Mesenchymal stem cell (in vitro differentiated cells and primary cell): Measurements from ENCODE around the gene NHSL1.

Experiments used
- DNase-seq: peaks from one replicate; pipeline ENCODE4 v3.0.0-alpha.2; 2013
- H2AFZ ChIP-seq: one replicate; pipeline ENCODE4 v1.6.1; 2013; ENCODE audit warnings: low read depth, mild to moderate bottlenecking, control low read depth, inconsistent platforms, low read length, moderate library complexity
- H2AK5ac ChIP-seq: 2 replicates; pipeline ENCODE4 v1.6.1; 2013; ENCODE audit warnings: low read length, moderate library complexity, mild to moderate bottlenecking, inconsistent platforms; ENCODE audit not compliant: severe bottlenecking
- H2BK120ac ChIP-seq: one replicate; pipeline ENCODE4 v1.6.1; 2013; ENCODE audit warnings: low read depth, mild to moderate bottlenecking, inconsistent platforms, low read length, moderate library complexity
- H2BK12ac ChIP-seq, 2 experiments: one replicate each; pipeline ENCODE4 v1.6.1; 2013; ENCODE audit warnings: inconsistent platforms in 2 of 2, low read length in 2 of 2, mild to moderate bottlenecking in 2 of 2, moderate library complexity in 2 of 2, control low read depth in 1 of 2
- H2BK15ac ChIP-seq: one replicate; pipeline ENCODE4 v1.6.1; 2013; ENCODE audit warnings: mild to moderate bottlenecking, low read depth, inconsistent platforms; ENCODE audit not compliant: poor library complexity, severe bottlenecking
- H2BK5ac ChIP-seq: 2 replicates; pipeline ENCODE4 v1.6.1; 2013; ENCODE audit warnings: low read depth, mild to moderate bottlenecking, low read length, control low read depth, inconsistent platforms; ENCODE audit not compliant: poor library complexity, severe bottlenecking
- H3K14ac ChIP-seq, 2 experiments: one replicate each; pipeline ENCODE4 v1.6.1; 2013; ENCODE audit warnings: inconsistent platforms in 2 of 2, low read length in 2 of 2, control low read depth in 1 of 2, mild to moderate bottlenecking in 1 of 2, moderate library complexity in 1 of 2
- H3K18ac ChIP-seq, 2 experiments: one replicate each; pipeline ENCODE4 v1.6.1; 2013; ENCODE audit warnings: inconsistent platforms in 2 of 2, low read length in 2 of 2, control low read depth in 1 of 2, low read depth in 1 of 2, mild to moderate bottlenecking in 1 of 2
- H3K23ac ChIP-seq, 2 experiments: one replicate each; pipeline ENCODE4 v1.6.1; 2013; ENCODE audit warnings: inconsistent platforms in 2 of 2, low read length in 2 of 2, mild to moderate bottlenecking in 2 of 2, moderate library complexity in 2 of 2, control low read depth in 1 of 2
- H3K27ac ChIP-seq: 2 replicates; pipeline ENCODE4 v1.5.1; 2013; ENCODE audit warnings: mild to moderate bottlenecking, moderate library complexity, low read length, control low read depth, inconsistent platforms; ENCODE audit not compliant: poor library complexity, severe bottlenecking
- H3K27me3 ChIP-seq, 2 experiments: 2 replicates each; pipeline versions ENCODE4 v1.6.1 to v1.7.0; 2013; ENCODE audit warnings: low read length in 2 of 2, mild to moderate bottlenecking in 2 of 2, moderate library complexity in 2 of 2, control low read depth in 1 of 2, inconsistent platforms in 1 of 2; ENCODE audit not compliant: control insufficient read depth in 1 of 2, insufficient read depth in 1 of 2
- H3K36me3 ChIP-seq, 2 experiments: 2 replicates each; pipeline versions ENCODE4 v1.6.1 to v1.7.0; 2013; ENCODE audit warnings: low read length in 2 of 2, control low read depth in 1 of 2, inconsistent platforms in 1 of 2, low read depth in 1 of 2, mild to moderate bottlenecking in 1 of 2; ENCODE audit not compliant: insufficient read depth in 2 of 2, control insufficient read depth in 1 of 2
- H3K4ac ChIP-seq, 2 experiments: one replicate each; pipeline ENCODE4 v1.6.1; 2013; ENCODE audit warnings: inconsistent platforms in 2 of 2, low read length in 2 of 2, mild to moderate bottlenecking in 2 of 2, moderate library complexity in 2 of 2, control low read depth in 1 of 2, low read depth in 1 of 2
- H3K4me1 ChIP-seq: 2 replicates; pipeline ENCODE4 v1.6.1; 2013; ENCODE audit warnings: low read depth, low read length, control low read depth; ENCODE audit not compliant: control insufficient read depth, insufficient read depth
- H3K4me2 ChIP-seq: 2 replicates; pipeline ENCODE4 v1.6.1; 2013; ENCODE audit warnings: low read length, mild to moderate bottlenecking, inconsistent platforms; ENCODE audit not compliant: poor library complexity, severe bottlenecking
- H3K4me3 ChIP-seq, 2 experiments: 2 replicates each; pipeline versions ENCODE4 v1.5.1 to v1.7.0; 2013; ENCODE audit warnings: low read length in 2 of 2, mild to moderate bottlenecking in 2 of 2, control low read depth in 1 of 2, low read depth in 1 of 2; ENCODE audit not compliant: insufficient read depth in 1 of 2
- H3K79me1 ChIP-seq: replicated peaks from 2 replicates; pipeline ENCODE4 v1.6.1; 2013; ENCODE audit warnings: mild to moderate bottlenecking, control low read depth, low read length, inconsistent platforms; ENCODE audit not compliant: poor library complexity, severe bottlenecking
- H3K9ac ChIP-seq: 2 replicates; pipeline ENCODE4 v1.7.0; 2013; ENCODE audit warnings: mild to moderate bottlenecking, low read length, moderate library complexity
- H3K9me3 ChIP-seq: 2 replicates; pipeline ENCODE4 v1.7.0; 2013; ENCODE audit warnings: mild to moderate bottlenecking, low read length; ENCODE audit not compliant: control insufficient read depth
- H4K8ac ChIP-seq: one replicate; pipeline ENCODE4 v1.6.1; 2013; ENCODE audit warnings: inconsistent platforms, mild to moderate bottlenecking, low read length, moderate library complexity
- H4K91ac ChIP-seq: one replicate; pipeline ENCODE4 v1.6.1; 2013; ENCODE audit warnings: mild to moderate bottlenecking, low read length, inconsistent platforms
- WGBS: methylation state at CpG from one replicate; pipeline ENCODE4 v1.1.7; 2013; ENCODE audit warnings: mixed read lengths; 5-methylcytosine and 5-hydroxymethylcytosine counted together

Gene NHSL1

DNA sequence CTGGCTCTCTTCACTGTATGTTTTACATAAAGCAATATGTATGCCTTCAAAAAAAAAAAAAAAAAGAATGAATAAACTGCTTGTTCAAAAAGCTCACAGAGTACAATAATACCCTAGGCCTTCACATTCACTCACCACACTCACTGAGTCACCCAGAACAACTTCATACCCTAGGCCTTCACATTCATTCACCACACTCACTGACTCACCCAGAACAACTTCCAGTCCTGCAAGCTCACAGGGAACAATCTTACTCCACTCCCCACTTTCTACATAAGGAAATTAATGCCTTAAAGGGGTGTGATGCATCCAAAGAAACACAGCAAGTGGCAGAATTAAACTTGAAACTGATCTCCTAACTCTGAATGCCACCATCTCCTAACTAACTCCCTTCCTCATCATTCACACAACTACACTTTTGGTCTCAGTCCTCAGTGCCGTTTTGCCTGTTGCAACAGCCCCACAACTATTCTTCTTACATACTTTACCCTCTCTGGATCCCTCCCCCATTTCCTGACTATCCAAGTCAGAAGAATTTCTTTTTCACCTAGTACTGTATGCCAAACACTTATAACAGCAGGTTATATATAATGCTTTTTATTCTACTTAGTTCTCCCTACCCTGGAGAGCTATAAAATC lies 34.2 kb downstream of the NHSL1 start:
- DNase-seq: peak; percentile 96
- H3K9me3 ChIP-seq: no peaks in the 10 kb centered on the region
- H3K4me3 ChIP-seq: peak overlapping the region in 1 of 2 experiments; percentile 8
- H2BK5ac ChIP-seq: no peak overlapping the region
- peak overlapping the region; percentile 83 for H3K27ac ChIP-seq
- peak overlapping the region in 1 of 2 experiments; percentile 63 for H3K18ac ChIP-seq
- no peak overlapping the region for H2AK5ac ChIP-seq
- H2AFZ ChIP-seq: no peak overlapping the region
- no peak overlapping the region for H2BK15ac ChIP-seq
- H2BK120ac ChIP-seq: no peak overlapping the region
- H3K79me1 ChIP-seq: peaks cover 24% of the 10 kb centered on the region
- H3K27me3 ChIP-seq: no peaks in the 10 kb centered on the region
- H3K4me1 ChIP-seq: peaks cover 13% of the 10 kb centered on the region
- H2BK12ac ChIP-seq: no peak overlapping the region
- H3K23ac ChIP-seq: no peak overlapping the region
- no peak overlapping the region for H3K4me2 ChIP-seq
- H4K8ac ChIP-seq: no peak overlapping the region
- H3K36me3 ChIP-seq: peaks cover 6 to 43% of the 10 kb centered on the region in 2 experiments
- H3K4ac ChIP-seq: no peak overlapping the region
- 22% methylated on average over 1 of the region's 1 CpG for WGBS
- no peak overlapping the region for H3K14ac ChIP-seq
- no peak overlapping the region for H4K91ac ChIP-seq
- H3K9ac ChIP-seq: peak overlapping the region; percentile 53

DNA sequence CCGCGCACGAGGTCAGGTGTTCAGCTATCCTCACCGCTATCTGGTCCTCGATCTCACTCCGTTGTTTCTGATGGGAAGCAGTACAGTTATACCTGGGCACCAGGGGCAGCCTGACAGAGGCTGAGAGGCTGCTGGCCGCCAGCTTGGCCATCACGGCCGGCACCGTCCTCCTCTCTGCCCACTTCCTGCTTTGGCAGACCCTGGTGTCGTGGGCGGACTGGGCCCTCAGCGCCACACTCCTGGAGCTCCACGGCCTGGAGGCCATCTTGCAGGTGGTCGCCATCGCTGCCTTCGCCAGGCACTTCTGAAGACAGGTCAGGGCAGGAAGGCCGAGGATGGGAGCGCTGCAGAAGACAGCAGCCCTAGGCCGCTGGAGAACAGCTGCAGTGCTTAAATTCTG lies 35.2 kb downstream of the NHSL1 start:
- no peak overlapping the region for H2BK5ac ChIP-seq
- peak overlapping the region in 1 of 2 experiments; percentile 62 for H3K14ac ChIP-seq
- peaks cover 6 to 35% of the 10 kb centered on the region in 2 experiments for H3K36me3 ChIP-seq
- no peak overlapping the region for H4K8ac ChIP-seq
- peak overlapping the region in 1 of 2 experiments; percentile 56 for H3K23ac ChIP-seq
- H2BK15ac ChIP-seq: peak overlapping the region; percentile 29
- H2BK120ac ChIP-seq: no peak overlapping the region
- 97% methylated on average over 20 of the region's 20 CpGs for WGBS
- no peak overlapping the region for H3K4ac ChIP-seq
- DNase-seq: no peak
- no peak overlapping the region for H4K91ac ChIP-seq
- H3K27me3 ChIP-seq: no peaks in the 10 kb centered on the region
- H3K4me3 ChIP-seq: no peak overlapping the region
- H3K27ac ChIP-seq: no peak overlapping the region
- peak overlapping the region in 1 of 2 experiments; percentile 40 for H2BK12ac ChIP-seq
- H3K9me3 ChIP-seq: no peaks in the 10 kb centered on the region
- peaks cover 10% of the 10 kb centered on the region for H3K4me1 ChIP-seq
- peak overlapping the region in 1 of 2 experiments; percentile 65 for H3K18ac ChIP-seq
- peaks cover 24% of the 10 kb centered on the region for H3K79me1 ChIP-seq
- H3K4me2 ChIP-seq: no peak overlapping the region
- H2AFZ ChIP-seq: no peak overlapping the region
- no peak overlapping the region for H3K9ac ChIP-seq
- no peak overlapping the region for H2AK5ac ChIP-seq

DNA sequence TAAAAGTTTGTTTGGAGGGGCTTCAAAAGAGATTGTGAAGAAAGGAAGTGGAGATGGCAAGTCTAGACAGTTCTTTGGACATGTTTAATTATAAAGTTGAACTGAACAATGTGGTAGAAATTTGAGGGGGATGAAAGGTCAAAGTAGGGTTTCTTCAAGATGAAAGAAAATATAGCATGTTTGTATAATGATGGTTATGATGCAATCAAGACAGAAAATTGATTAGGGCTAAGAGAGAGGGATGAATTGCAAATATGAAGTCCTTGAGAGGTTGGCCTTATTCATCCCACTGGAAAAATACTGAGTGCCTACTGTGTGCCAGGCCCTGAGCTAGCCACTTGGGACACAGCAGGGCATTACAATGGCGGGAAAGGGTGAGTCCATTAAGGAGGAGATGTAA lies 37.6 kb downstream of the NHSL1 start:
- WGBS: 98% methylated on average over 1 of the region's 1 CpG
- H3K4me2 ChIP-seq: no peak overlapping the region
- H2BK12ac ChIP-seq: no peak overlapping the region
- H3K14ac ChIP-seq: no peak overlapping the region
- H3K36me3 ChIP-seq: peaks cover 6 to 30% of the 10 kb centered on the region in 2 experiments
- H2AFZ ChIP-seq: no peak overlapping the region
- H3K79me1 ChIP-seq: peaks cover 22% of the 10 kb centered on the region
- H4K91ac ChIP-seq: no peak overlapping the region
- no peak overlapping the region for H4K8ac ChIP-seq
- H3K23ac ChIP-seq: no peak overlapping the region
- H3K4me3 ChIP-seq: no peak overlapping the region
- H2BK15ac ChIP-seq: no peak overlapping the region
- peaks cover 7% of the 10 kb centered on the region for H3K4me1 ChIP-seq
- H3K18ac ChIP-seq: no peak overlapping the region
- H3K9ac ChIP-seq: no peak overlapping the region
- DNase-seq: no peak
- H3K27ac ChIP-seq: no peak overlapping the region
- no peak overlapping the region for H2BK120ac ChIP-seq
- no peak overlapping the region for H2BK5ac ChIP-seq
- no peaks in the 10 kb centered on the region for H3K9me3 ChIP-seq
- no peak overlapping the region for H2AK5ac ChIP-seq
- H3K4ac ChIP-seq: no peak overlapping the region
- H3K27me3 ChIP-seq: no peaks in the 10 kb centered on the region

DNA sequence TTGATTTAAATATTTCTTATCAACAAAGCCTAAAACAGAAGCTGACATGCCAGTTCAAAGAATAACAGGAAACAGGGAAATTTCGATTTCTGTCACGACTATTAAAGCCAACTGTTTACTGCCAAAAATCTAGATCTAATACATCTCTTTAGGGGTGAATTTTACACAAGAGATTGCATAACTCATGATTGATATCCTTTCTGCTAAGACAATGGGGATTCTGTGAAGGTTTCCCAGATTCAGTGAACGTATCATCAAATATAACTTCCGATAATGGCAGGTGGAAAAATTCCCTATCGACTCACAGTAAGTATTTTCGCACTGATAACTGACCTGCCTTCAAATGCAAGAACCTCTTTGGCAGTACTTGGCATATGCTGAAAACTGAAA lies 42.9 kb downstream of the NHSL1 start:
- H3K23ac ChIP-seq: no peak overlapping the region
- H2BK5ac ChIP-seq: no peak overlapping the region
- no peak overlapping the region for H3K14ac ChIP-seq
- H3K9me3 ChIP-seq: no peaks in the 10 kb centered on the region
- H3K27ac ChIP-seq: peak overlapping the region; percentile 35
- H3K36me3 ChIP-seq: peaks cover 0 to 6% of the 10 kb centered on the region in 2 experiments
- no peak overlapping the region for H3K4me2 ChIP-seq
- peaks cover 13% of the 10 kb centered on the region for H3K79me1 ChIP-seq
- no peak overlapping the region for H4K8ac ChIP-seq
- no peak overlapping the region for H3K4ac ChIP-seq
- DNase-seq: no peak
- no peak overlapping the region for H3K9ac ChIP-seq
- no peak overlapping the region for H2BK12ac ChIP-seq
- no peak overlapping the region for H2BK15ac ChIP-seq
- 96% methylated on average over 6 of the region's 6 CpGs for WGBS
- no peak overlapping the region for H3K18ac ChIP-seq
- H3K4me3 ChIP-seq: no peak overlapping the region
- no peak overlapping the region for H2BK120ac ChIP-seq
- H2AK5ac ChIP-seq: no peak overlapping the region
- peaks cover 1% of the 10 kb centered on the region for H3K4me1 ChIP-seq
- H4K91ac ChIP-seq: no peak overlapping the region
- H2AFZ ChIP-seq: no peak overlapping the region
- H3K27me3 ChIP-seq: no peaks in the 10 kb centered on the region
